Measurements from ENCODE around the gene NDUFA1. TPM values are rescaled to one million over a fixed set of nuclear protein-coding genes. Genes with fewer than 3 reads are reported as not detected.
"Not testable (repeated sequence)": the region's sequence is repeated elsewhere in the genome, so short reads cannot be mapped to it uniquely, and the experiment has no call there.

The NDUFA1 gene
- 86.4 TPM for polyA plus RNA-seq (2013, experiment 1 of 2; ENCODE audit: insufficient read length)
- polyA plus RNA-seq (2013, experiment 2 of 2; ENCODE audit: insufficient read length), result 91.7 TPM

- peak; percentile 81 for DNase-seq
Measured at GRCh38 chrX:119871599-119872395, at the start of gene NDUFA1, which contains the start of gene RNF113A. Gene NDUFA1 (plus strand): TSS chrX:119871832. CDS start chrX:119871912, 80 bp downstream. Gene RNF113A (minus strand): TSS chrX:119871733. CDS start chrX:119871613, 120 bp downstream.

GRCh38 chrX:119824221-119824620 is 47.4 kb upstream of the NDUFA1 start:
- DNase-seq, result not testable (repeated sequence)

GRCh38 chrX:119826399-119826959 is 45.2 kb upstream of the NDUFA1 start:
- DNase-seq, result no peak

GRCh38 chrX:119828446-119828845 is 43.2 kb upstream of the NDUFA1 start:
- DNase-seq, result no peak

GRCh38 chrX:119833905-119834304 is 37.7 kb upstream of the NDUFA1 start:
- no peak for DNase-seq

- DNase-seq, result peak; percentile 99
Measured at GRCh38 chrX:119852382-119853353, 19.0 kb upstream of the NDUFA1 start, which contains the start of gene UPF3B. Gene UPF3B (minus strand): TSS chrX:119852963. CDS start chrX:119852928, 35 bp downstream.

- DNase-seq, result no peak
Measured at GRCh38 chrX:119853444-119853843, 18.2 kb upstream of the NDUFA1 start.

GRCh38 chrX:119870626-119871131 is 953 bp upstream of the NDUFA1 start:
- DNase-seq, result peak; percentile 10

GRCh38 chrX:119871245-119871598 is 410 bp upstream of the NDUFA1 start:
- no peak for DNase-seq

GRCh38 chrX:119878740-119879139 is 7.1 kb downstream of the NDUFA1 start:
- DNase-seq, result no peak

GRCh38 chrX:119880076-119880475 is 8.4 kb downstream of the NDUFA1 start:
- DNase-seq, result no peak

GRCh38 chrX:119880552-119881437 is 9.2 kb downstream of the NDUFA1 start:
- DNase-seq, result peak; percentile 45

- DNase-seq, result peak; percentile 7
Measured at GRCh38 chrX:119885554-119886428, 14.2 kb downstream of the NDUFA1 start.

GRCh38 chrX:119887721-119888425 is 16.2 kb downstream of the NDUFA1 start:
- DNase-seq, result peak; percentile 43

- DNase-seq, result not testable (repeated sequence)
Measured at GRCh38 chrX:119890626-119891025, 19.0 kb downstream of the NDUFA1 start.

GRCh38 chrX:119891961-119892692 is 20.5 kb downstream of the NDUFA1 start:
- DNase-seq, result not testable (repeated sequence)

GRCh38 chrX:119895843-119896326 is 24.3 kb downstream of the NDUFA1 start, which contains the start of gene AKAP14:
Gene AKAP14 (plus strand): TSS chrX:119895893. CDS start chrX:119903224, 7,331 bp downstream.
- DNase-seq, result no peak

- DNase-seq, result no peak
Measured at GRCh38 chrX:119899125-119899524, 27.5 kb downstream of the NDUFA1 start.

Measured in fibroblast of skin of abdomen (primary cell).